ENCODE measurements around the gene GNPTAB. TPM values are rescaled to one million over a fixed set of nuclear protein-coding genes. Genes with fewer than 3 reads are reported as not detected.
"Not testable (repeated sequence)": the region's sequence is repeated elsewhere in the genome, so short reads cannot be mapped to it uniquely, and the experiment has no call there.

Gene GNPTAB
- total and polyA plus RNA-seq, 2 of the 8 experiments (the other 6 are each of a cell fraction or from before 2014, with no cell fraction given): 21.5 to 51.3 TPM

GRCh38 chr12:101856614-101857013 lies 25.9 kb upstream of the GNPTAB start:
- H3K36me3 ChIP-seq (ENCODE audit: control insufficient read depth in 2 of 4, insufficient read depth in 4 of 4, low read length in 3 of 4); H3K4me2 ChIP-seq (ENCODE audit: insufficient read depth in 1 of 2, low read depth in 2 of 2, low read length in 2 of 2); POLR2A ChIA-PET (ENCODE audit: partially characterized antibody); DNase-seq (ENCODE audit: low read depth in 1 of 2, low spot score in 2 of 2); H4K5ac ChIP-seq (ENCODE audit: insufficient read length, low read depth, low read length); H3K4ac ChIP-seq (replicated peaks; ENCODE audit: insufficient read length, low read depth, low read length); H3K27ac ChIP-seq (ENCODE audit: low read depth, low read length); H4K20me1 ChIP-seq (replicated peaks in 1 of 2; ENCODE audit: control insufficient read depth in 1 of 2, insufficient read depth in 2 of 2, low read length in 2 of 2); H2BK120ac ChIP-seq (replicated peaks; ENCODE audit: low read depth, low read length); H2BK15ac ChIP-seq (ENCODE audit: low read length); H3K9me3 ChIP-seq (ENCODE audit: insufficient read depth in 2 of 2, low read depth in 1 of 2, low read length in 1 of 2); H2AFZ ChIP-seq (ENCODE audit: low read length); H3K79me2 ChIP-seq (ENCODE audit: control insufficient read depth in 1 of 2, insufficient read depth in 2 of 2, low read length in 2 of 2); H3K27me3 ChIP-seq (replicated peaks in 1 of 4; ENCODE audit: control insufficient read depth in 3 of 4, extremely low read depth in 1 of 4, insufficient read depth in 3 of 4, low read length in 3 of 4); H3K9ac ChIP-seq (replicated peaks in 1 of 4; ENCODE audit: extremely low read depth in 1 of 4, low read depth in 3 of 4, low read length in 3 of 4); H2BK20ac ChIP-seq (ENCODE audit: low read length); H3K23ac ChIP-seq (ENCODE audit: insufficient read length); H3K4me3 ChIP-seq (ENCODE audit: extremely low read depth in 1 of 4, insufficient read depth in 2 of 4, low read depth in 3 of 4, low read length in 4 of 4); H3K56ac ChIP-seq (replicated peaks; ENCODE audit: insufficient read length, low read depth, low read length); H4K8ac ChIP-seq (ENCODE audit: extremely low read depth, insufficient read depth, low read length); H3K18ac ChIP-seq (ENCODE audit: extremely low read depth, low read length); H2BK12ac ChIP-seq (ENCODE audit: low read depth, low read length); H2BK5ac ChIP-seq (ENCODE audit: low read depth, low read length); H2AK5ac ChIP-seq (ENCODE audit: low read depth, low read length); H3K4me1 ChIP-seq (replicated peaks in 1 of 4; ENCODE audit: control insufficient read depth in 3 of 4, insufficient read depth in 4 of 4, low read length in 3 of 4); H3K79me1 ChIP-seq (ENCODE audit: low read depth, low read length); H3K14ac ChIP-seq (ENCODE audit: insufficient read length); FAIRE-seq; H4K91ac ChIP-seq (replicated peaks; ENCODE audit: insufficient read length, low read length); H3K23me2 ChIP-seq (ENCODE audit: low read depth, low read length): not testable (repeated sequence)
- 93% methylated on average over 5 of the region's 5 CpGs; no CpG with 5 or more reads in 1 of the 2 experiments for WGBS, 2 experiments (ENCODE audit: extremely low coverage in 1 of 2, insufficient coverage in 1 of 2, insufficient read length in 1 of 2, insufficient replicate concordance in 2 of 2, low coverage in 1 of 2, low lambda C conversion rate in 2 of 2, missing lambda C conversion rate in 1 of 2)
- CTCF ChIA-PET (ENCODE audit: partially characterized antibody): interaction anchor here (1.1 to 1.8 kb wide), 3 partner anchors 10 to 26 kb away, joined by 4 to 6 read pairs (median 4); partner anchors contain the start of gene GNPTAB
